HL-60/S4 treated with retinoic acid at 250 ng/mL for 4 days and 3 days (cell line): Measurements from ENCODE around the gene GPR55.
"Not testable (repeated sequence)": the region's sequence is repeated elsewhere in the genome, so short reads cannot be mapped to it uniquely, and the experiment has no call there.

Source experiments
- in situ Hi-C: fragments of 300-500 bp; cut with MboI; formaldehyde crosslinking; loops from 2 replicates; pipeline ENCODE4 v1.7.0; 2022; ENCODE audit warnings: low sequenced_read_pairs

The GPR55 gene

DNA sequence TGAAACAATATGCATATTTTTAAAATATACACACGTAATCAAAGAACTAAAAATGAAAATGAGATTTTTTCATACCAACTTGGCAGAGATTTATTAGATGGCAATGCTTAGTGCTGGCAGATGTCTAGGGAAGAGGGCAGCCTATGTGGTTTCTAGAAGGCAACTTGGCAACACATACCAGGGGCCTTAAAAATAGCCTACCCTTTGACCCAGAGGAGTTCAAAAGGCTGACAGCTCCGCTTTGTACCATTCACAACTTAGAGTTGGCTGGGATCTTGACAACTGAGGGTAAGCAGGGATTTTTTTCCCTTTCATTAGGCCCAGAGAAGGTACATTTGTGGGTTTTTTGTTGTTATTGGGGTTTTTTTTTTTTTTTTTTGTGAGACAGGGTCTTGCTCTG lies 26.4 kb upstream of the GPR55 start:
- in situ Hi-C loops: no loop called here

GRCh38 chr2:230950874-230951339 lies 25.9 kb upstream of the GPR55 start:
- in situ Hi-C loops: no loop called here

DNA sequence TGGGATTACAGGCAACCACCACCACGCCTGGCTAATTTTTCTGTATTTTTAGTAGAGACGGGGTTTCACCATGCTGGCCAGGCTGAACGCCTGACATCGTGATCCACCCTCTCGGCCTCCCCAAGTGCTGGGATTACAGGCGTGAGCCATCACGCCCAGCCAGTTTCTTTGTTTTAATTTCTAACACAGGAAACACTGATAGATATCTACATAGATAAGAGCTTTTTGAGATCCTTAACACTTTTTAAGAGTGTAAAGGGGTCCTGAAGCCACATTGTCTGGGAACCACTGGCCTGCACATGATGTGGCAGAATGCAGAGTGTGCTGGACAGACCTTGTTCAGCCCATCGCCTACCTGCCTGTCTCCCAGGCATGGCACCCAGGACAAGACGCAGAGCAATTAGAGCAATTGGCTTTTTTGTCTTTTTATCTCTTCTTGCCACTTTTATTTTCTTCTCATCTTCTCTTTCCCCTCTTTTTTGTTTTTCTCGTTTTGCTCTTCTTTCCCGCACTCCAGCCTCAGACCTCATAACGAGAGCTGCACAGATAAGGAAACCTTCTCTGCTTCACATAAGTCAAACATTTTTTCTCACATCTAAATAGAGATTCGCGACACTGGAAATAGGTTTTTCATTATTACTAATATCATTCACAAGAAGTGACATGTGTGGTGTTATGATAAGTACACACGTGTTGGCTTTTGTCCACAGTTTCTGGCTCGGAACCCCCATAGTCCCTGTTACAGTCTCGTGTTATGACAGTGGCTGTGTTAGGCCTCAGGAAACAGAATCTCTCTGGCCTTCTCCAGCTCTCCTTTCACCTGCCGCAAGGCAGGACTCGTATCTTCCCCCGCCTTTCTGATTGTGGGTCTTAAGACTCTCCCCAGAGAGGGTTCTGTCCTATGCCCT lies 25.2 kb upstream of the GPR55 start:
- in situ Hi-C loops: no loop called here

DNA sequence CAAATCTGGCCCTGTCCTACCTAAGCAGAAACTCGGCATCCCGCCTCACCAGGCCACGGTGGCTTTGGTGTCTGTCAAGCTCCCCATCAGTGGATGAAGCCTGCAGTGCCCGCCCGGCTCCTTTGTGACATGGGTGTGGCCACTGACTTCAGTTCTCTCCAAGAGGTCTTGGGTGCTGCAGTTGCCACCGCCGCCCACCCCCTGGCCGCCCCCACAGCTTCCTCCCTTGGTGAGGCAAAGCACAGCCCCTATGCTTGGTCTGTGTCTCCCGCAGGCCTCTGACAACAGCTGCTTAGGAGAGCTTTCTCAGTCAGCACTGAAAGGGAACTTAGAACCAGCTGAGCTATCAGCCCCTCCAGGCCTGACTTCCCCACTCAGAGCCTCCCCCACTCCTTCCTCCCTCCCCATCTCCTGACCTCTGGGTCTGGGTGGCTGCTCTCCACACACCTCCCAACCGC lies 22.9 kb upstream of the GPR55 start:
- in situ Hi-C loops: no loop called here

GRCh38 chr2:230947235-230947576 lies 22.2 kb upstream of the GPR55 start:
- in situ Hi-C loops: no loop called here

GRCh38 chr2:230946429-230947234 lies 21.6 kb upstream of the GPR55 start:
- in situ Hi-C loops: no loop called here

DNA sequence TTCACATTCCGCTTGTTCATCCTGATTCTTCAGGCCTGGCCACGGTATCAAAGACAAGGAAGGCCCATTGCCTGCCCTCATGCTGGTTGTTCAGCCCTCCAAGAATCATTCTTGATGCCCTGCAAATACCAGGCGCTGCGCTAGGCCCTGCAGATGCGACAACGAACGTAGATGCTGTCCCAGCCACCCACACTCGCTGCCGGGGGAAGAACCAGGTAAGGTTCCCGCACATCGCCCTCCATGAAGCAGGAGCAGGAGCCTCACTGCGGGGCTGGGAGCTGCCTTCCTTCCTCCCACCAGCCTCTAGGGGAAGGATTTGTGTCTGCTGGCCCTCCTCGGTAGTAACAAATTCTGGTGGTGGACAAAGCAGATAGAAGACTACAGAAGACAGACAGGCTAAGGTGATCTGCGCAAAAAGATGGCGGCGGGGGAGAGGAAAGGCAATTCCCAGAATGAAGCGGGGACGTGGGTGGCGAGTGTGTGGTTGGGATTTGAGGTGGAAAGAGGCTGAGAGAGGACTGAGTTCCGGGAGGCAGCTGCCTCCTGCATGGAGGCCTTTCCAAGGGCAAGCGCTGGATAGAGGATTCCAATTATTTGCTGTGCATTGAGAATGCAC lies 19.8 kb upstream of the GPR55 start:
- in situ Hi-C loops: no loop called here

GRCh38 chr2:230944123-230944653 lies 19.1 kb upstream of the GPR55 start:
- in situ Hi-C loops: no loop called here

DNA sequence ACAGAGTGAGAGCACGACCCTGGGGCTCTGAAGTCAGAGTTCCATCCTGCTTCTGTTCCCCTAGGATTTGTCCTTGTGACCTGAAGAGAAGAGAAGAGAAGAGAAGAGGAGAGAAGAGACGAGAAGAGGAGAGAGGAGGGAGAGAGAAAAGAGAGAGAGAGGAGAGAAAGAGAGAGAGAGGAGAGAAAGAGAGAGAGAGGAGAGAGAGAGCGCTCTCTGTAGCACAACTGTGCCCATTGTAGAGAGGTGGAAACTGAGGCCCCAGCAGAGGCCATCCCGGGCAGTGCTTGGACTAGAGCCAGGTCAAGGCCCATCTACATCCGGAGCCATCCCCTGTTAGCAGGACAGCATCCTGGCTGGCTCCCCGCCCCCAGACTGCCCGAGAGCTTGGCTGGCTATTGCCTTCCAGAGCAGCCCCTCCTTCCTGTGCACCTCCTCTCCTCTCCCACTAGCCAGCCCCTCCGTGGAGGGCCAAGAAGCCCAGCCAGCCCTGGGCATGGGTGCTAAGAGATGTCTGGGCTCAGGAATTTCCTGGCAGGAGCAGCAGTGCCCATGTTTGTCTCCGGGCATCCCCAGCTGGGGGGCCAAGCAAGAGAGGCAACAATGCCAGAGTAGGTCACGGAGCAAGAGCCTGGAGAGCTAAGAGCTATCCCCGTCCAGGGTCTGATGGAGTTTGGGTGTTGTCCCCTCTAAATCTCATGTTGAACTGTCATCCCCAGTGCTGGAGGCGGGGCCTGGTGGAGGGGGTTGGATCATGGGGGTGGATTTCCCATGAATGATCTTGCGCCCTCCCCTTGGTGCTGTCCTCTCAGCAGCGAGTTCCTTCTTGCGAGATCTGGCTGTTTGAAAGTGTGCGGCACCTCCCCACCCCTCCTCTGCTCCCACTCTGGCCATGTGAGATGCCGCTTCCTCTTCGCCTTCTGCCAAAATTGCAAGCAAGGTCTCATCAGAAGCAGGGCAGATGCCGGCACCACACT lies 18.2 kb upstream of the GPR55 start:
- in situ Hi-C loops: no loop called here

GRCh38 chr2:230942371-230942770 lies 17.3 kb upstream of the GPR55 start:
- in situ Hi-C loops: no loop called here

DNA sequence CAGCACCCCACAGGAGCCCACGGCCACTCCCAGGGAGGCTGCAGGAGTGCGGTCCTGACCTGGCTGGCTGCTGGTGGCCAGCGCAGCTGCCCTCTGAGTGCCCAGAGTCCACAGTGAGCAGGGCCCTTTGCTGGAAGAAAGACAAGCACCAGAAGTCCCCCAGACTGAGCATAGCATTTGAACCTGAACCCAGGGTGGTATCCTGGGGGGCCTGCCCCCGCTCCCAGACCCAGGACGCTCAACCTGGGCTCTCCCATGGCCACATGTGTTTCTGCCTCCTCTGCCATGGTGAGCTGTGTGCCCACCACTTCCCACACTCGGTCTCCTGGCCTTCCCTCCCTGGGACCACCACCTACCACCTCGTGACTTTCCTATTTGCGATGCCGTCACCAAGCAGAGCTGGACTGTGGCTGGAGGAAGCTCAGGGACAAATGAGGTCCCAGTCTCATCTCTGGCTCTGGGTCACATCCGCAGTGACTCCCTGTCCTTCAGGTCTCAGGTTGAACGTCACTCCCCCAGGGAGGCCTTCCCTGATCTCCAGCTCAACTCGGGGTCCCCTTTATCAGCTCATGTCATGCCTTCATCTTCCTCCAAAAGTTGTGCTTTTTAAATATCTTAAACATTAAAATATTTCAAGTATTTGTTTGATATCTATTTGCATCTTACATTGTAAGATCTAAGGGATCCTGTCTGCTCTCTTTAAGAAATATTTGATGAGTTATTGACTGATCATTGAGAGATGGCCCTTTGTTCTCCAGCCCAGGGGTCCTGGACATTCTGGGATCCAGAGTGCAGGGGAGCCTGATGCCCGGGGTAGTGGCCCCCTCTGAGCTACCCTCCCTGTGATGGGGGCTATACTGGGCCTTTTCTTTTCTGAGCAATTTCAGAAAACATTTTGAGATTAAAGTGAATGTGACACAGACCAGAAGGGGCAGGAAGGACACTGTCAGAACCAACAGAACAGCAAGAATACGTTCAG lies 16.4 kb upstream of the GPR55 start:
- in situ Hi-C loops: no loop called here

DNA sequence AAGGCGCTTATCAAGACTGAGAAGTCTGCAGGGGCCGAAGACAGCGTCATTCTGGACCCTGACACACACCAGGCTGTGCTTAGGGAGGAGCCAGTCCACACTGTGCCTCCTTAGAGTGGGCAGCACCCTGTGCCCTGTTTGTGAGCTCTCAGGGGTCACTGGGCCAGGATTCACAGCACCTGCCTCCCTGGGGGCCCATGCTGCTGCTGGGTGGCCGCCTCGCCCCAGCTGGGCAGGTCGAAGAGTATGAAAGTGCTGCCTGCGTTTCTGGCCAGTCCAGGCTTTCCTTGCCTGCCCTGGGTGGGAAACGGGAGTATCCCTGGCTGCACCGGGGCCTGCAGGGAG lies 15.4 kb upstream of the GPR55 start:
- in situ Hi-C loops: no loop called here

GRCh38 chr2:230939691-230940470 lies 14.8 kb upstream of the GPR55 start:
- in situ Hi-C loops: no loop called here

- in situ Hi-C loops: no loop called here
These were observed 14.1 kb upstream of the GPR55 start for GRCh38 chr2:230939066-230939591.

DNA sequence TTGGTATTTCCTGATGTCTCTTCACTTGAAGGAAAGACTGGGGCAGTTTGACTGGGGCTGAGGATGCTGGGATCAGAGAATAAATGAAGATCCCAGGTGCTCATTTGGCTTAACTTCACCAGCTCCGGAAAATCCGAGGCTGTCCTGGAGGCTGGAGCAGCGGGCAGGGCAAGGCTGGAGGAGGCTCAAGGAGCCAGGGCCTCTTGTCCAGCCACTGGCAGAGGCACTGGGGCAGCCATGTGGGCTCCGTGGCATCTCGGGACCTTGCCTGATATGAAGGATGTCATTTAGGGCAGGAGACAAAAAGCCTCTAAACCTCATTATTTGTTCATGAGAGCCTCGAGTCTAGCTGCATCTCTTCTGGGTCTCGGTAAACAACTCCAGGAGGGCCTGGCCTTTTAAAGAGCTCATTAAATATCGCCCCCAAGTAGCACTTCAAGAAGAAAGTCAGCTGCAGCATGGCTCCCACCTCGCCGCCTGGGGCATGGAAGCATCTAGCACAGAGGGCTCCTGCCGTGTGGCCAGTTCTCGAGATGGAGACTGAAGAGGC lies 13.5 kb upstream of the GPR55 start:
- in situ Hi-C loops: no loop called here

GRCh38 chr2:230938098-230938497 lies 13.1 kb upstream of the GPR55 start:
- in situ Hi-C loops: no loop called here

DNA sequence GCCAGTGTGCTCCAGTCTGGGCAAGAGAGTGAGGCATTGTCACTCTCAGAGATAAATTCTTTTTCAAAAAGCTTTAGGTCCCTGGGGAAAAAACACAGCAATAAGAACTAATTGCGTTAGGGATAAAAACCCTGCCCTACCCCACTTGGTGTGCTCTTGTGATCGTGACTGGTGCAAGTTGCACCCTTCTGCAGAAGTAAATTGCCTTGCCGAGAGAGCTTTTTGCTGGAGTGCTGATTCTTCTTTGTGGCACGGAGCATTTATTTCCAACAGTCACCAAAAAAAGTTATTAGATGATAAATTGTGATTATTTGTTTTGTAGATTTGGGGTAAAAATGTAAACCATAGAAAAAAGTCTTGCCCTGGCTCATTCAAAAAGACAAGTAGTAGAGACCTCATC lies 12.3 kb upstream of the GPR55 start:
- in situ Hi-C loops: no loop called here

- in situ Hi-C loops: not testable (repeated sequence)
These were observed 11.2 kb upstream of the GPR55 start for GRCh38 chr2:230936243-230936642.
